Stimulated activated CD4-positive, alpha-beta T cell treated with anti-CD3 and anti-CD28 coated beads, TNF-alpha, amount 100 ng/mL, for 24 hours (primary cell): ENCODE data around the gene PRPF8.
A peak's percentile ranks its signal among the peaks of the same experiment; 100 is the strongest.

Experiments used
- DNase-seq, 3 experiments: peaks; one replicate each; pipeline ENCODE4 v3.0.0-alpha.2; 2020; ENCODE audit warnings: low read depth in 3 of 3

The PRPF8 gene

GRCh38 chr17:1644493-1645206, 40.0 kb downstream of the PRPF8 start:
- DNase-seq = peak in 1 of 3 experiments; percentile 41

DNA sequence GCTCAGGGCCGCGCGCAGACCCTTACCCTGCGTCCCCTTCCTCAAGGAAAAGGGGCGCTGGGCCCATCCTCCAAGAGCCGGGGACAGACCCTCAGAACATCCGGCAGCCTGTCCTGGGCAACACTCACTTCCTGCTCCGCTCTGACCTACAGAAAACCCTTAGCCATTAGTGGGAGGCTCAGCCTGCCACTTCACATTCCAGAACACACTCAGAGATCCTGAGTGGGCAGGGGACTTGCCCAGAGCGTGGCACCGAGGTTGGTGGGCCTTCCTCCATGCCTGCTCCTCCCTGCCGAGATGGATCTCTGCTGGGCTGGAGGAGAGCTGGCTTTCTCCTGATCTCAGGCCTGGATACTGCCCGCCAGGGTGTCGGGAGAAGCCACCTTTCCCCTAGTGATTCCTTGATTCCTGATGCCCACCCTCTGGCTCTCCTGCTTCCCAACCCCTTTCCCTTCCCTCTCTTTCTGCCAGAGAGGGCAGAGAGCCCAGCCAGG, 40.6 kb downstream of the PRPF8 start:
- DNase-seq = no peak

- no peak for DNase-seq
These were observed 41.2 kb downstream of the PRPF8 start for GRCh38 chr17:1643293-1643998.

GRCh38 chr17:1641065-1641403, 43.6 kb downstream of the PRPF8 start:
- no peak for DNase-seq

- no peak for DNase-seq
These were observed 44.2 kb downstream of the PRPF8 start for GRCh38 chr17:1640329-1641064.

GRCh38 chr17:1639549-1640180, 45.0 kb downstream of the PRPF8 start:
- no peak for DNase-seq

GRCh38 chr17:1638624-1639300, 45.9 kb downstream of the PRPF8 start:
- DNase-seq = no peak

- no peak for DNase-seq
These were observed 46.5 kb downstream of the PRPF8 start for GRCh38 chr17:1638171-1638590.

GRCh38 chr17:1636732-1637285, 47.9 kb downstream of the PRPF8 start:
- DNase-seq = no peak

- no peak for DNase-seq
These were observed 48.8 kb downstream of the PRPF8 start for GRCh38 chr17:1635675-1636465.

DNA sequence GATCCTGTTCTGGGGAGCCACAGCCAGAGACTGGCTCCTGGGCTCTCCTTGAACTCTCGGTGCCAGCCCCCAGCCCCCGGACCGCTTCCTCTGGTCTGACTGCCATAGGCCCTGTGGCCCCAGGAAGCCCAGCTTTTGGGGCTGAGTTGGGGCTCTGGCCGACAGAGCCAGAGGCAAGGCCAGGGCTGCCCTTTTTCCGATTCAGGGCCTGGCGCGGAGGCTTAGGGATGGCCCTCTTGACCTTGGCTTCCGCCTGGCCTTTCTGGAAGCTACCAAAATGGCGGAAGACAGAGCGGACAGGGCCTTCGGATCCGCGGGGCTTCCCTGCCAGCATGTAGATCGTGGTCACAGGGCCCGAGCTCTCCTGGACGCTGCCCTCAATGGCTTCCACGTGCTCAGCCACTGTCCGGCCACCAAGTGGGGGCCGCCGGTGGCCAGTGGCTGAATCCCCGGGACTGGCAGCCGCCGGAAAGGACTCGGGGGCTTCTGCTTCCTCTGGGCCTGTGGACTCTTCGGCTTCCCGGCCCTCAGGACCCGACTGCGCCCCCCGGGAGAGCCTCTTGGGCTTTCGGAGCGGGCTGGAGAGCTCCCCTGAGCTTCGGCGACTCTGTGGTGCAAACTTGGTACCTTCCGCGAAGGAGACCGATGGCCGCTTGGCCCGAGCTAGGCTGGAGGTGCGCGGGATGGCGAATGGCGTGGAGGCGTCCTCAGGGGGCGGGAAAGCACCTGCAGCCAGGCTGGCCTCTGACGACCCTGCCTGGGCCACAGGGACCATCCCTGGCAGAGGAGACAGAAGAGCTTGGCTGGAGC, 49.6 kb downstream of the PRPF8 start:
- DNase-seq = no peak

DNA sequence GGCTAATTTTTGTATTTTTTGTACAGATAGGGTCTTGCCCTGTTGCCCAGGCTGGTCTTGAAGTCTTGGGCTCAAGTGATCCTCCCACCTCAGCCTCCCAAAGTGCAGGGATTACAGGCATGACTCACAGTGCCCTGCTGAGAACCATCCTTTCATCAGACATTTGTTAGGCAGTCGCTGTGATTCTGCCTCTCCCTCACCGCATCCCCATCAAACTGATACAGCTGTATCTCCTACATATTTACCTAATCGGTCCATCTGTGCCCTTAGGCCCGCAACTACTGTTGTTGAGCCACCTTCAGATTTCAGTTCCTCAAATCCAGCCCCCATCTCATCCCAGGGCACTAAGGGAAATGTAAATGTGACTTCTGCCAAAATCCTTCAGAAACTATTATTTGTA, 54.0 kb downstream of the PRPF8 start:
- DNase-seq = no peak

- DNase-seq = peak; percentile 60 to 78 (median 68)
These were observed 55.0 kb downstream of the PRPF8 start for GRCh38 chr17:1629504-1630310.

DNA sequence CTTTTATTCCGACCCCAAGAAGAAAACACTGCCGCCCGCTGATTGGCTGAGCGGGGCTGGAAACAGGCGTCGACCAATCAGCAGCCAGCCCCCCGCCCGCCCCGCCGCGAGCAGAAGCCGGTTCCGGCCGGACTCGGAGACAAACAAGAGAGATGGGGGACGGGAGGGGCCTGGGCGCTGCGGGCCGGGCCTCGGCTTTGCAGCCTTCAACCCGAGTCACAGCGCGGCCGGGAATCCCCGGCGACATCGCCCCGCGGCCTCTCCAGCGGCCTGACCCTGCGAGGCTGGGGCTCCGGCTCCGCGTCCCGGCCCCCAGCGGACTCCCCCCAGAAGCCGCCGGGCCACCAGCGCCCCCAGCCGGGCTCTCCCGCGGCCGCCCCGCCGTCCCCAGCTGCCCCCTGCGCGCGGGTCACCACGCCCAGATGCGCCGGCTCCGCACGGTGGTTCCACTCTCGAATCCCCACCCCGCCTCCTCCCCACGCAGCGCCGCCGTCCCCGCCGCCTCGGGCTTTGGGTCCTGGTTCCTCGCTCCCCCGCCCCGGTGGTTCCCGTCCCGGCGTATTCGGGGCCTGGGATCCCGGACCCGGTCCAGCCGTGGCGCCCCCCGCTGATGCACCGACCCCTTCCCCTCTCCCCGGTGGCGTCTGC, 55.7 kb downstream of the PRPF8 start:
- peak; percentile 76 to 89 (median 79) for DNase-seq

DNA sequence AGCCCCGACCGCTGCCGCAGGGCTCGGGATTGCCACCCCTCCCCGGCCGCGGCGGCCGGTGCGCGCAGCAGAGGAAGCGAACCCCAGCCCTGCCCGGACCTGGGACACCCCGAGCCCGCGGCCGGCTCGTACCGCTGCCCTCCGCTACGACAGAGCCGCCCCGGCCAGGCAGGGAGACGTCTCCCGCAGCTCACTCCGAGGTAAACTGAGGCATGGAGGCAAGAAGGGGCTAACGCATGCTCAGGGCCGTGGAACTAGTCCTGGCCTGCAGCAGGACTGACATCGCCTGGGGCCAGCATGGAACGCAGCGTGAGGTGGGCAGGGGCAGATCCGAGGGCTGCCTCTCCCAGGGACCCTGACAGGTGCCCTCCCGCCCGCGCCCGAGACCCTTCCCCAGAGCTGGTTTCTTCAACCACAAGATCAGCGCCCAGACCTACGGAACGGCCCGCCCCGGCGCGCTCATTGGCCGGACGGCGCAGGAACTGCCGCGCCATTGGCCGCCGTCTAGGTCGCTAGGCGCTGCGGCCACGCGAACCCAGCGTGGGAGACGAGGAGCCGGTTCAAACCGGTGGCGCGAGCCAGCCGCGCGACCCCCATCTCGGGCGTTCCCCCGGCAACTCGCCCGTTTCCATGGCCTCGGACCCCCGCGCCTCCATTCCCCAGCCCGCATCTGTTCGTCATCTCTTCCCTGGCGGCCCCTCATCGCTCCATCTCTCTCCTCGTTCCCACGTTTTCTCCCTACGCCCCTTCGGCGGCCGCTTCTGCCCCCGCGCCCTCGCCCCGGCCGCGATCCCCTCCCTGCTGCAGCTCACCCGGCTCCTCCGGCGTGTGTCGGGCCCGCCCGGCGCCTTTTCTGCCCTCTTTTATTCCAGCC, 56.4 kb downstream of the PRPF8 start, which contains the start of gene SLC43A2:
Gene SLC43A2 (minus strand): TSS at position 853 of the 874 bp plus-strand sequence. CDS start 960 bp downstream, outside the sequence.
- DNase-seq = peak in 2 of 3 experiments; percentile 60 to 73

DNA sequence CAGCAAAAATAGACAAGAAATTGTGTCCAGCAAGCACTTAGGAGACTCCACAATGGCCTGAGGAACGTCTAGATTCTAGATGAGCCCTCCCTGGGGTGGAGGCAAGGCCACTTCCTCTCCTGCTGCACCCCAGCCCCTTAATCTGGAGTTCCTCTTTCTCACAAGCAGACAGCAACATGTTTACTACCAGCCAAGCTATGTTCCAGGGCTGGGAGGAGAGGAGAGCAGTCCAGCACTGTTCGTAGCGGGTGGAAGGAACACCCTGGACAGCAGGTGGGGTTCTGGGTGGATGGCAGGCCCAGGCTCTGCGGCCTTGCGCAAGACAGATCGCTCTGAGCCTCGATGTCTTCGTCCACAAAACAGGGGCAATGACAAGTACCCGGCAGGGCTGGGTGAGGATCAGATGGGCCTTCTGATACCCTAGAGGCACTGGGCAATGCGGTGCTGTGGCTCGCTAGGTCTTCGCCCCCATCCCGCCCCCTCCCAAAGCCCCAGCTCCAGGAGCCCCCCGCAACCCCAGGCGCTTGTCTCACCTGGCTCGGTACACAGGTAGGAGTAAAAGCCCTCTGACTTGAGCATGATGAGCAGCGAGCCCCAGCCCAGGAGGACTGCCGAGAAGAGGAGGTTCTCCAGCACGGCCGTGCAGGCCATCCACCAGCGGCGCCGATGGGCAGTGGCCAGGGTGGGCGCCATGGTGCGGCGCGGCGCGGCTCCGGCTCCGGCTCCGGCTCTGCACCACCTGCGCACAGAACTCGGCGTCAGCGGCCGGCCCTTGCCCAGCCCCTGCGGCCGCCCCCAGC, 57.3 kb downstream of the PRPF8 start:
- DNase-seq = no peak
